ENCODE data around the gene SBF2.

GRCh38 chr11:10139656-10140055, 154.4 kb downstream of the SBF2 start:
- TF ChIP-seq CTCF (conservative IDR thresholded peaks at IDR 0.05 in 1 of 2, IDR thresholded peaks at IDR 0.05 in 1 of 2; ENCODE audit: extremely low read depth in 1 of 2, insufficient read depth in 1 of 2, low read depth in 1 of 2, low read length in 2 of 2) (no peak), EZH2 (IDR thresholded peaks at IDR 0.05; ENCODE audit: borderline replicate concordance, low read length) (no peak)

Measured in mammary epithelial cell (primary cell).